HEK293 (cell line): ENCODE results near the gene SLC25A22.
A peak's percentile ranks its signal among the peaks of the same experiment; 100 is the strongest.

Source experiments
- KLF1 ChIP-seq: fragments of 450-650 bp; formaldehyde crosslinking; IDR thresholded peaks from 2 replicates; pipeline ENCODE4 v1.5.1; 2016; ENCODE audit warnings: missing biosample characterization, missing genetic modification characterization
- TRIM28 ChIP-seq: IDR thresholded peaks from 2 replicates; pipeline ENCODE4 v1.6.1; 2011; ENCODE audit warnings: low read length, control low read depth, borderline replicate concordance
- ZFP41 ChIP-seq: fragments of 450-650 bp; formaldehyde crosslinking; IDR thresholded peaks from 2 replicates; pipeline ENCODE4 v1.5.1; 2016; ENCODE audit warnings: missing biosample characterization, missing genetic modification characterization, borderline replicate concordance
- ZNF214 ChIP-seq: fragments of 450-650 bp; formaldehyde crosslinking; IDR thresholded peaks from 2 replicates; pipeline ENCODE4 v1.5.1; 2017; ENCODE audit warnings: missing biosample characterization, mild to moderate bottlenecking, missing genetic modification characterization, borderline replicate concordance
- ZNF274 ChIP-seq, 2 experiments: fragments of 200-500 bp in 1 of 2; fragments of 450-650 bp in 1 of 2; sonication (Bioruptor generic) in 1 of 2; formaldehyde crosslinking in 1 of 2; IDR thresholded peaks; 2 replicates each; pipeline versions ENCODE4 v1.5.1 to v1.6.1; 2014 to 2016; ENCODE audit warnings: borderline replicate concordance in 1 of 2, inconsistent platforms in 1 of 2, low read length in 1 of 2, missing biosample characterization in 1 of 2, missing genetic modification characterization in 1 of 2
- TF ChIP-seq, protein P1 (sequence below): fragments of 450-650 bp; formaldehyde crosslinking; IDR thresholded peaks from 2 replicates; pipeline ENCODE4 v1.5.1; 2016; ENCODE audit warnings: missing biosample characterization, missing genetic modification characterization
- TF ChIP-seq, protein P2 (sequence below): fragments of 450-650 bp; formaldehyde crosslinking; IDR thresholded peaks from 2 replicates; pipeline ENCODE4 v1.5.1; 2016; ENCODE audit warnings: missing biosample characterization, missing genetic modification characterization

DNA sequence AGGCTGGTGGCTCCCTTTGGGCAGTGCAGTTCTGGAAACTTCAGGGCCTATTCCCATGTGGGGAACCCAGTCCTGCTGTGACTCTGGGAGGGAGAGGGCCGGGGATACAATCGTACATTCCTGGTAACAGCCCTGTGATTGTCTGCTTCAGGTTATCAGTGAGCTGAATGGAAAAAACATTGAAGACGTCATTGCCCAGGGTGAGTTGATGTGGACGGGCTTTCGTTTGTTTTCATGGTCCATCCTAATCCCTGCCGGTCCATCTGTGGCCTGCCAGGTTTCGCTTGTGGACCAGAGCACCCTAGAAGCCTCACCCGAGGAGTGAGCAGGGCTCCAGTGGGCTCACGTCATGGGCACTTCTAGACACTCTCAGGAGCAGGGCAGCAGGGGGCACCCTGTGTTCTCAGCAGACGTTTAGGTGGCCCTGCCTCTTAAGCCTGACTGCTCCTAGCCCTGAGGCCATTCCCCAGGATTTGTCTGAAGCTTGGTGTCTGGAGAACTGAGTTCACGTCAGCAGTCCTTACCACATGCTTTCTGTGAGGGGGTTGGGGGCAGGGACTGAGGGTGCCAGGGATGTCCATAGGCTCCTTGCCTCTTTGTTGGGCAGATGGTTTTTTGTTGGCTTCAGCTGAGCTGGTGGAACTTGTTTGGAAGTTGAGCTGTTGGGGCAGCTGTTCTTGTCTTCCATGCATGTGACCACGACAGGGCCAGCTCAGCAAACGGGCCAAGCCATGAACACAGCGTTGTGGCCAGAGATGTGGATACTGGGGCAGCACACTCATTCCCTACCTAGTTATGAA, 13.6 kb upstream of the SLC25A22 start:
- TF ChIP-seq, protein P1, sequence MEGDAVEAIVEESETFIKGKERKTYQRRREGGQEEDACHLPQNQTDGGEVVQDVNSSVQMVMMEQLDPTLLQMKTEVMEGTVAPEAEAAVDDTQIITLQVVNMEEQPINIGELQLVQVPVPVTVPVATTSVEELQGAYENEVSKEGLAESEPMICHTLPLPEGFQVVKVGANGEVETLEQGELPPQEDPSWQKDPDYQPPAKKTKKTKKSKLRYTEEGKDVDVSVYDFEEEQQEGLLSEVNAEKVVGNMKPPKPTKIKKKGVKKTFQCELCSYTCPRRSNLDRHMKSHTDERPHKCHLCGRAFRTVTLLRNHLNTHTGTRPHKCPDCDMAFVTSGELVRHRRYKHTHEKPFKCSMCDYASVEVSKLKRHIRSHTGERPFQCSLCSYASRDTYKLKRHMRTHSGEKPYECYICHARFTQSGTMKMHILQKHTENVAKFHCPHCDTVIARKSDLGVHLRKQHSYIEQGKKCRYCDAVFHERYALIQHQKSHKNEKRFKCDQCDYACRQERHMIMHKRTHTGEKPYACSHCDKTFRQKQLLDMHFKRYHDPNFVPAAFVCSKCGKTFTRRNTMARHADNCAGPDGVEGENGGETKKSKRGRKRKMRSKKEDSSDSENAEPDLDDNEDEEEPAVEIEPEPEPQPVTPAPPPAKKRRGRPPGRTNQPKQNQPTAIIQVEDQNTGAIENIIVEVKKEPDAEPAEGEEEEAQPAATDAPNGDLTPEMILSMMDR: 0 out of 2 replicates have a peak, but pooled peaks have one; percentile 37
- TF ChIP-seq ZFP41 (no peak), ZNF274 (IDR thresholded peaks at IDR 0.05; ENCODE audit: low read length) (no peak), ZNF274 (tag by site-specific recombination; IDR thresholded peaks at IDR 0.05; ENCODE audit: borderline replicate concordance) (no peak), TRIM28 (no peak), KLF1 (tag by site-specific recombination) (no peak), ZNF214 (tag by site-specific recombination) (no peak)
- TF ChIP-seq, protein P2, sequence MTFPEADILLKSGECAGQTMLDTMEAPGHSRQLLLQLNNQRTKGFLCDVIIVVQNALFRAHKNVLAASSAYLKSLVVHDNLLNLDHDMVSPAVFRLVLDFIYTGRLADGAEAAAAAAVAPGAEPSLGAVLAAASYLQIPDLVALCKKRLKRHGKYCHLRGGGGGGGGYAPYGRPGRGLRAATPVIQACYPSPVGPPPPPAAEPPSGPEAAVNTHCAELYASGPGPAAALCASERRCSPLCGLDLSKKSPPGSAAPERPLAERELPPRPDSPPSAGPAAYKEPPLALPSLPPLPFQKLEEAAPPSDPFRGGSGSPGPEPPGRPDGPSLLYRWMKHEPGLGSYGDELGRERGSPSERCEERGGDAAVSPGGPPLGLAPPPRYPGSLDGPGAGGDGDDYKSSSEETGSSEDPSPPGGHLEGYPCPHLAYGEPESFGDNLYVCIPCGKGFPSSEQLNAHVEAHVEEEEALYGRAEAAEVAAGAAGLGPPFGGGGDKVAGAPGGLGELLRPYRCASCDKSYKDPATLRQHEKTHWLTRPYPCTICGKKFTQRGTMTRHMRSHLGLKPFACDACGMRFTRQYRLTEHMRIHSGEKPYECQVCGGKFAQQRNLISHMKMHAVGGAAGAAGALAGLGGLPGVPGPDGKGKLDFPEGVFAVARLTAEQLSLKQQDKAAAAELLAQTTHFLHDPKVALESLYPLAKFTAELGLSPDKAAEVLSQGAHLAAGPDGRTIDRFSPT (tag by site-specific recombination): no peak
